ENCODE results near the gene TACR2. TPM values are rescaled to one million over a fixed set of nuclear protein-coding genes. Genes with fewer than 3 reads are reported as not detected.
A peak's percentile ranks its signal among the peaks of the same experiment; 100 is the strongest.

TACR2 gene
- total and polyA plus RNA-seq, 2 of the 13 experiments (the other 11 are each of a cell fraction or from before 2014, with no cell fraction given): 0.04 TPM; not detected in 1

- TF ChIP-seq, protein P1, sequence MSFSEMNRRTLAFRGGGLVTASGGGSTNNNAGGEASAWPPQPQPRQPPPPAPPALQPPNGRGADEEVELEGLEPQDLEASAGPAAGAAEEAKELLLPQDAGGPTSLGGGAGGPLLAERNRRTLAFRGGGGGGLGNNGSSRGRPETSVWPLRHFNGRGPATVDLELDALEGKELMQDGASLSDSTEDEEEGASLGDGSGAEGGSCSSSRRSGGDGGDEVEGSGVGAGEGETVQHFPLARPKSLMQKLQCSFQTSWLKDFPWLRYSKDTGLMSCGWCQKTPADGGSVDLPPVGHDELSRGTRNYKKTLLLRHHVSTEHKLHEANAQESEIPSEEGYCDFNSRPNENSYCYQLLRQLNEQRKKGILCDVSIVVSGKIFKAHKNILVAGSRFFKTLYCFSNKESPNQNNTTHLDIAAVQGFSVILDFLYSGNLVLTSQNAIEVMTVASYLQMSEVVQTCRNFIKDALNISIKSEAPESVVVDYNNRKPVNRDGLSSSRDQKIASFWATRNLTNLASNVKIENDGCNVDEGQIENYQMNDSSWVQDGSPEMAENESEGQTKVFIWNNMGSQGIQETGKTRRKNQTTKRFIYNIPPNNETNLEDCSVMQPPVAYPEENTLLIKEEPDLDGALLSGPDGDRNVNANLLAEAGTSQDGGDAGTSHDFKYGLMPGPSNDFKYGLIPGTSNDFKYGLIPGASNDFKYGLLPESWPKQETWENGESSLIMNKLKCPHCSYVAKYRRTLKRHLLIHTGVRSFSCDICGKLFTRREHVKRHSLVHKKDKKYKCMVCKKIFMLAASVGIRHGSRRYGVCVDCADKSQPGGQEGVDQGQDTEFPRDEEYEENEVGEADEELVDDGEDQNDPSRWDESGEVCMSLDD (CRISPR knock-in tag; IDR thresholded peaks at IDR 0.05; ENCODE audit: borderline replicate concordance): no peak
- TF ChIP-seq RFX3 (CRISPR knock-in tag; IDR thresholded peaks at IDR 0.05) (peak; percentile 64), SMARCC2 (IDR thresholded peaks at IDR 0.05) (no peak), YEATS2 (CRISPR knock-in tag; IDR thresholded peaks at IDR 0.05; ENCODE audit: borderline replicate concordance) (peak; percentile 68; the same call in 1 of the 2 replicates), ZSCAN20 (CRISPR knock-in tag; IDR thresholded peaks at IDR 0.05; ENCODE audit: borderline replicate concordance) (no peak), FOXP1 (IDR thresholded peaks at IDR 0.05) (no peak), FOXP1 (CRISPR knock-in tag; IDR thresholded peaks at IDR 0.05) (peak; percentile 89), ZMAT3 (CRISPR knock-in tag; conservative IDR thresholded peaks at IDR 0.05) (no peak), AFF4 (CRISPR knock-in tag; IDR thresholded peaks at IDR 0.05) (no peak), KDM6A (CRISPR knock-in tag; IDR thresholded peaks at IDR 0.05; ENCODE audit: low read depth) (peak; percentile 50; the same call in 1 of the 2 replicates), MIXL1 (CRISPR knock-in tag; IDR thresholded peaks at IDR 0.05) (peak; percentile 63; the same call in 1 of the 2 replicates), ZNF772 (CRISPR knock-in tag; IDR thresholded peaks at IDR 0.05) (no peak), ZBED4 (CRISPR knock-in tag; IDR thresholded peaks at IDR 0.05; ENCODE audit: borderline replicate concordance) (peak; percentile 65; the same call in 1 of the 2 replicates), SRF (IDR thresholded peaks at IDR 0.05; ENCODE audit: low read depth, low read length) (no peak), ZNF770 (CRISPR knock-in tag; IDR thresholded peaks at IDR 0.05) (no peak)
- TF ChIP-seq, protein P2, sequence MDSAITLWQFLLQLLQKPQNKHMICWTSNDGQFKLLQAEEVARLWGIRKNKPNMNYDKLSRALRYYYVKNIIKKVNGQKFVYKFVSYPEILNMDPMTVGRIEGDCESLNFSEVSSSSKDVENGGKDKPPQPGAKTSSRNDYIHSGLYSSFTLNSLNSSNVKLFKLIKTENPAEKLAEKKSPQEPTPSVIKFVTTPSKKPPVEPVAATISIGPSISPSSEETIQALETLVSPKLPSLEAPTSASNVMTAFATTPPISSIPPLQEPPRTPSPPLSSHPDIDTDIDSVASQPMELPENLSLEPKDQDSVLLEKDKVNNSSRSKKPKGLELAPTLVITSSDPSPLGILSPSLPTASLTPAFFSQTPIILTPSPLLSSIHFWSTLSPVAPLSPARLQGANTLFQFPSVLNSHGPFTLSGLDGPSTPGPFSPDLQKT (CRISPR knock-in tag; IDR thresholded peaks at IDR 0.05; ENCODE audit: borderline replicate concordance): no peak
Observed at GRCh38 chr10:69425511-69426298, 9.0 kb upstream of the TACR2 start (continued).

Data from HepG2 (cell line).